ELR (cell line): ENCODE results near the gene KANSL1L.
"Not testable (repeated sequence)": the region's sequence is repeated elsewhere in the genome, so short reads cannot be mapped to it uniquely, and the experiment has no call there.

ENCODE experiments used
- DNase-seq: peaks from one replicate; pipeline ENCODE4 v3.0.0-alpha.2; 2015; ENCODE audit warnings: low read depth

The KANSL1L gene

DNA sequence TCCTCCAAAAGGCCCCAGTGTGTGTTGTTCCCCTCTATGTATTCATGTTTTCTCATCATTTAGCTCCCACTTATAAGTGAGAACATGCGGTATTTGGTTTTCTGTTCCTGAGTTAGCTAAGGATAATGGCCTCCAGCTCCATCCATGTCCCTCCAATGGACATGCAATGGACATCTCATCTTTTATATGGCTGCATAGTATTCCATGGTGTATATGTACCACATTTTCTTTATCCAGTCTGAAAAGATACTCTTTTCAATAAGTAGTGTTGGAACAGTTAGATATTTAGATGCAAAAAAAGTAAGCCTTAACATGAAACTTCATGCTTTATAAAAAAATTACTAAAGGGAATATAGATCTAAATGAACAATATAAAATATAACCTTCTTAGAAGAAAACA lies 5.9 kb upstream of the KANSL1L start:
- not testable (repeated sequence) for DNase-seq

DNA sequence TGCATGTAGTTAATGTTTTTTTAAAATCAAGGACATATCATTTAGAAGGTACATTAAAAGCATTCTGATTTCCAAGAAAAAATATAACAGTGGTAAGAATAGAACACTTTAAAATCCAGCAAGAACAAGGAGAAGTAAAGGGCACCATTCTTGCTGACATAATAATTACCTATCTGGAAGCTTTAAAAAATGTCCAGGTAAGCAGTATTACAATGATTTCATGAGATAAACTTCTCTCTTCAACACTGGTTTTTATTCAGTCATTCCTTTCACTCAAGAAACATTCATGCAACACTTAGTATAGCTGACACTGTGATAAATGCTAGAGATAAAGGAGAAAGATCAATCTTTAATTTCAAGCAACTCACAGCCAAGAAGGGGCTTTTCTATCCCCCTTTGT lies 2.9 kb upstream of the KANSL1L start:
- no peak for DNase-seq

DNA sequence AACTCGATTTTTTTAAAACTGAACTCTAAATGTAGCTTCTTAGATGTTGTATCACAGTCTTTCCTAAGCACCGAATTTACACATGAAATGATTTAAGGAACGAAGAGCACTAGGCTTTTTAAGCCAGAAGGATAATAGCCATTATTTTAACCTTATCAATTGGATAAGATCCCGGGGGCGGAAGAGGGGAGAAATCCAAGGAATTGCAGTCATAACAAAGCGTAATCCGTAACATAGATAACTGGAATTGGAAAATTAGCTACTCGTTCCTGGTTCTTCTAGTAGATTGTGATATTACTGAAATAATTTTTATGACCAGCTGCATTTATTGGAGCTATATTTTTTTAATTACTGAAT lies 988 bp upstream of the KANSL1L start:
- peak; percentile 24 for DNase-seq

DNA sequence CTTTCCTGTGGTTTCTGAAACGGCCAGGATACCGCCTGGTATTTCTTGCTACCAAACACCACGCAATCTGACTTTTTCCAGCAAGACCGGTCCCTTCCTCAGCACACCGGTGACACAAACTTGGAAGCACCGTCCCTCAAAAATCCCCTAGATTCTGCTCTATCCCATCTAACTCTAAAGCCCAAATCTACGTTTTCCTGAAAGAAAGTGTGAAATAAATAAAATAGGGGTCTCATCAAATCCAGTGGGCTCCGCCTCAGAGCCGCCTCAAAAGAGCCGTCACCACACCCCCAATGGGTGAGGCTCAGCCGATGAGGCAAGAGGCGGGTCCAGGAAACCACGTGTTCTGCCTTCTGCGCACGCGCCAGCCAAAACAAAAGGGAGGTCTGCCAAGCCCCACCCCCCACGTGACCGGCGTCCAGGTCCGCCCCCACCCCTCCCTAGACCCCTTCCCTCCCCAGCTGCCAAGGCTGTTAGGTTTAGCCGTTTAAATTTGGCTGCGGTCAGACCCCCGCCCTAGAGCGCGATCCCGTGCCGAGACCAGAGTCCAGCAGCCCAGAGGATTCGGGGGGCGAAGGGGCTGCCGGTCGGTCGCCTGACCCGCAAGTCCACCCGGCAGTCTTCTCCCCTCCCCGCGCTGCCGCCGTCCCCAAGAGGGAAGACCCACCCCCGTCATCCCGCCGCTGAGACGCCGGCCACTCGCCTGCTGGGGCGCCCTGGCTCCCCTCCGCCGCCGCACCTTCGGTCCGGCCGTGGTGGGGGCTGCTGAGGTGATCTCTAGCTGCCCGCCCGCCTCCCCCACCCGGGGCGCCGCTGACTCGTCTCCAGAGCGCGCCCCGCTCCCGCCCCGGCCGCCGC lies 534 bp downstream of the KANSL1L start:
- DNase-seq = peak; percentile 96

DNA sequence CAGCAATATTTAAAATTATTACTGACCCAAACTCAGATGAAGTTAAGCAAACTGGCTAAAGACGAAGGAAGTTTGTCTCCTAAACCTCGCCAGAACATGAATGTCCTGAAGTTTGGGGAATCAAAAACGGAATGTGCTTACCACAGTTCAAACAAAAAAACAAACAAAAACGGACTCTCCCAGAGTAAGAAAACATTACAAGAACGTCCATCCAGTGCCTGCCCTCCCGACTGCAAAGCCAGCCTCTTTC lies 1.1 kb downstream of the KANSL1L start:
- no peak for DNase-seq

DNA sequence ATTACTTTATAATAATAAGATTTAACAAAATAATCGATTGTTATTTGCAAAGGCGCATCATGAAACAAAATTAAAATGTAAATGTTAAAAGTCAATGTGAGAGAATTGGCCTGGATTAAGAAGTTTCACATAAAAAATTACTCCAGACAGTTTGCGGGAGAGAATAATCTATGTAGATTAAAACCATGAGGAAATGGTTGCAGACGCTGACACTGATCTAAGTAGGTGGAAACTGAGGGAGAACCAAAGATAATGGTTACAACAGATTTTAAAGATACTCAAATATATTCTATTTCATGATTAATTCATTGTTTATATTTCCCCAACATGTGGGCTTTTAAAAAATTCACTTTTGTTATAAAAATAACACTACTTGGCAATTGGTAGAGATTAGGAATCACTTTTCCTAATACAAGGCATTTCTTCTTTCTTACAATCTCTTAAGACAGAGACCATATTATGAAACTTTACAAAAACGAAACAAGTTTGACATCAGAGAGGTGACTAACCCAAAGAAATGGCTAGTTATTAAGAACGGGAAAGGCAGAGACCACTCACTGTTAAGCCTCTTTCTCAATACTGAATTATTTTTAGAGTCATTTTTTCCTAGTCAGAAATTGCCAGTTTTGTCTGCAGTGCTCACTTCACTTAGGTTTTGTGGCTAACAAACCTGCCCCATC lies 1.6 kb downstream of the KANSL1L start:
- peak; percentile 82 for DNase-seq

DNA sequence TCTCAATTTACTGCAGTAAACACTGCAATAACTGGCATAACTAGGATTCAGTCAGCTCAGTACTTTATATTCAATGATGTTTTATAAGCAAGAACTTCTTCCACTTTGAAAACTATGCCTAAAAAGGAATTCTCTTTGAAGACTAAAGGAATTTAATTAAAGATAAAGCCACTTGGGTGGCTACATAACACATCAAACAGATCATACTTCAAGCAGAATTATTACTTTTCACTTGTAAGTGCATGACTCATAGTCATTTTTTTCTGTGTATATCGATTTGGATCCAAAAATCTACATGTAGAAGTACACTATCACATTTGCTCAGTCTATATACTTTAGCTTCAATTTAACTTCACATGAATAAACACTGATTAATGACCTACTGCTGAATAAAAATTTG lies 4.0 kb downstream of the KANSL1L start:
- DNase-seq = peak; percentile 30

DNA sequence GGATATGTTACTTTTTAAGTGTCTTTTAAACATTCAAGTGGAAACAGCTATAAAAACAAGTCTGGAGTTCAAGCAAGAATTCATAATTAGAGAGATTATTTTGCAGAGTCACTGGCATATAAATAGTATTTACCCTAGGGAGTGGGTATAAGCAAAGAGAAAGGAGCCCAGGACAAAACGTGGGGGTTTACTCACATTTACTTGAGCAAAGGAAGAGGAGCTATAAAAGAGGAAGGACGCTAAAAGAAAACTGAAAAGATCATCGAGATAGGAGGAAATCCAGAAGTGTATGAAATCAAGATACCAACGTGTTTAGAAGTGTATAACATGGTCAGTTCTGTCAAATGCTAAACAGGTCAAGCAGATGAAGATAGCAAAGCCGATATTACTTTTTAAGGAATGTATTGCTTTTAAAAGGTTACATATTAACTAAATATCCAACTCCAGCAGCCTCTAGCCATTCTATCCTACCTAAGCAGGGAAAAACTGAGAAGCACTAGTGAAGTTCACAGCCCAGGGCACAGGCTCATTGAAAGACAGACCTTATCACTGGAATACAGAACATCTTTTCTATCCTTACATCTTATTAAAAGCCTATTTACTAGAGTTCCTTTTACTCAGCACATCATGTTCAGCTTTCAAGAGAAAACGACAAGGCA lies 8.6 kb downstream of the KANSL1L start:
- DNase-seq = no peak

DNA sequence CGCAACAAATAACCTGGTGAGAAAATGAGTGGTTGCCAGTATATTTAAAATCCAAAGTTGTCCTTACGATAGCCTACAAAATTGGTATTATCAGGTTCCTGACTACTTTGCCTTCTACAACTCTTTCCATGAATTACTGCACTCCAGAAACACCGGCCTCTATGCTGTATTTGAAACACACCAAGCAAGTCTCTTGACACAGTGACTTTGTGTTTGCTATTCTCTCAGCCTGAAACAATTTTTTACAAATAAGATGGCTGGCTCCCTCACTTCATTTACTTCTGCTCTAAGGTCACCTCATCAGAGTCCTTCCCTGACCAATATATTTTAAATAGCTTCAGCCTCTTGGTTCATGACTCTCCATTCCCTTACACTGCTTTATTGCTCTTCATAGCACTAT lies 12.2 kb downstream of the KANSL1L start:
- DNase-seq = no peak

DNA sequence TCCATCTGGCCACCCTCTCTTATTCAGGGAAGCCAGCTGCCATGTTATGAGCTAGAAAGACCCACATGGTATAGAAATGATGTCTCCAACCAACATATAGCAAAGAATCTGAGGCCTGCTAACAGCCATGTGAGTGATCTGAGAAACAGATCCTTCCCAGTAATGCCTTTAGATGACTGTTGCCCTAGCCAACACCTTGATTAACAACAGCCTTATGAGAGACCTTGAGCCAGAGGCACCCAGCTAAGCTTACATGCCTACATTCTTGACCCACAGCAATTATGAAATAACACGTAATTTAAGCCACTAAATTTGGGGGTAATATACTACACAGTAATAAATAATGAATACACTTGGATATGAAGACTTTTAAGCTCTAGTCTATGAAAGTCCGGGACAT lies 13.0 kb downstream of the KANSL1L start:
- DNase-seq = no peak

DNA sequence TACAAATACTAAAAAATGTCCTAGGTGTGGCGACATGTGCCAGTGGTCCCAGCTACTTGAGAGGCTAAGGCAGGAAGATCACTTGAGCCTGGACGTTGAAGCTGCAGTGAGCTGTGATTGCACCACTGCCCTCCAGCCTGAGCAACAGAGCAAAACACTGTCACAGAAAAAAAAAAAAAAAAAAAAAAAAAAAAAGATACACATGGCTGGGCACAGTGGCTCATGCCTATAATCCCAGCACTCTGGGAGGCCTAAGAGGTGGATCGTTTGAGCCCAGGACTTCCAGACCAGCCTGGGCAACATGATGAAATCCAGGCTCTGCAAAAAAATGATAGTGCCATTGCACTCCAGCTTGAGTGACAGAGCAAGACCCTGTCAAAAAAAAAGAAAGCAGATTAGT lies 13.7 kb downstream of the KANSL1L start:
- no peak for DNase-seq

DNA sequence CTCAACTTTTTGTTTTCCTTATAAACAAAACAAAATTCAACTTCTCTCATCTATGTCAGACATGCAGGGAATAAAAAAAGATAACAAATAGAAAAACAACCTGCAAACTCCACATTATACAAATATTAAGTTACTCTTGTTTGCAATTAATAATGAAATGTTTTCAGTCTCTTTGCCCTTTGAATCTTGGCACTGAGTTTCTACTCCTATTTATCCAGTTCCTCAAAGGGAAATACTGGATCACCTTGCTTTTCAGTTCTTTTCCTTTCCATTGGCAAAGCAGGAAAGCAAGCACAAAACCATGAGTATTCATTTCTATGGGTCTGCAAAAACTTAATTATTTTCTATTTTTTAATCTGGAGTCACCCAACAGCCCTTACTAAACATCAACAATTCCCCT lies 23.6 kb downstream of the KANSL1L start:
- no peak for DNase-seq

DNA sequence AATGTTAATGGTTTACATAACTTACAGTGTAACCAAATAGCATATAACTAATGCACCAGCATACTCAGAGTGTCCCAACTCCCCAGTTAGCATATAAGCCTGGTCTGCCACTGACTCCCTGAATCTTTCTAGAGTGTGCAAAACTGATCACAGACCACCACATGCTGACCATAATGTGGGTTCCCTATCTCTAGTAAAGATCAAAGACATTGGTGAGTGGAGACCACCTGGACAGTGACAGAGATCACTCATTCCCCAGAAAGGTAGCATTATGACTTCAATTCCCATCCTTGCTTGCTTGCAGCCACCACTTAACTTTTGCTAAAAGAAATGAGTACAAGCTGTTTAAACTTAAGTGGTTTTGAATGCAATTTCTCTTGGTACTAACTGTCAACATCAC lies 39.0 kb downstream of the KANSL1L start:
- DNase-seq = no peak

DNA sequence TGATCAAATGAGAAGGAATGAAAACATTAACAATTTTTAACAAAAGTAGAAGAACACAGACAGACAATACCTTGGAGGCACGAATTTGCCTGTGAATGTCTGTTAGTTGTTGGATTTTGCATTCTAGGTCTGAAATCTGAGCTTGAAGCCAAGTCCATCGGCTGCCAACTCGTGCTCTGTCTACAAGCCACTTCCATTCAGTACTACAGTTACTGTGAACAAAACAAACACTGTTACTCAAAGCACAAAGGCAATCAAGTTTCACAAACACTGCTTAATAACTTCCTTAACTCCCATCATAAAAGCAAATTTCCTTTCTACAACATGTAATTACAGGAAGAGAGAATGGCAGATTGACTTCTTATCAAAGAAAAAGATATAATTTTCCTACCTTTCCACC lies 42.2 kb downstream of the KANSL1L start:
- no peak for DNase-seq

DNA sequence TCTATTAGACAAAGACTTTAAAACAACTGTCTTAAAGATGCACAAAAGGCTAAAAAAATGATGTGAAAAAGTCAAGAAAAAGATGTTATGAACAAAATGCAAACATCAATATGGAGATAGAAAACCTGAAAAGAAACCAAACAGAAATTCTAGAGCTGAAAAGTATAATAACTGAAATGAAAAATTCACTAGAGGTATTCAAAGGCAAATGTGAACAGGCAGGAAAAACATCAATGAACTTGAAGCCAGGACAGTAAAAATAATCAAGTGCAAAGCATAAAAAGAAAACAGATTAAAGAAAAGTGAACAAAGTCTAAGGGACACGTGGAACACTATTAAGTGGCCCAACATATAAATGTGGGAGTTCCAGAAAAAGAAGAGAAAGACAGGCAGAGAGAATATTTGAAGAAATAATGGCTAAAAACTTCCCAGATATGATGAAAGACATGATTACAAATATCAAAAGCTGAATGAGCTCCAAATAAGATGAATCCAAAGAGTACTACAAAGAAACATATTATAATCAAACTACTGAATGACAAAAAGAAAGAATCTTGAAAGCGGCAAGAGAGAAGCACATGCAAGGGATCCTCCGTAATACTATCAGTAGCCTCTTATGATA lies 57.5 kb downstream of the KANSL1L start:
- DNase-seq = no peak

DNA sequence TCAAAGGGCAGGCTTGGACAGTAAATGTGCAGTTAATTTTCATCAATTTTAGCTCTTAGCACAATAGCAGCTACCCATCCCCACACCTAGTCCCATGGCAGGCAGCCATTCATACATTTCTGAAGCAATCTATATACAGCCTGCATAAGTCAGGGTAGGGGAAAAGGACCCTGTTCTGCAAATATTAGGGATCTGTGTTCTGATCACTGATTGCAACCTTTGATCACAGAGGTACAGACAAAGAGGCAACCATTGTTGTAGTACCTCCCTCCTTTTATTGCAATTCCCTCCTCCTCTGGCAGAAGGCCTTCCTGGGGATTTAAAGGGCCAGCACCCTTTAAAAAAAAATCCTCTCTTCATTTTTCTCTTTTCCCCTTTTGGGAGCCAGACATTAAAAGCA lies 58.3 kb downstream of the KANSL1L start:
- DNase-seq = no peak

DNA sequence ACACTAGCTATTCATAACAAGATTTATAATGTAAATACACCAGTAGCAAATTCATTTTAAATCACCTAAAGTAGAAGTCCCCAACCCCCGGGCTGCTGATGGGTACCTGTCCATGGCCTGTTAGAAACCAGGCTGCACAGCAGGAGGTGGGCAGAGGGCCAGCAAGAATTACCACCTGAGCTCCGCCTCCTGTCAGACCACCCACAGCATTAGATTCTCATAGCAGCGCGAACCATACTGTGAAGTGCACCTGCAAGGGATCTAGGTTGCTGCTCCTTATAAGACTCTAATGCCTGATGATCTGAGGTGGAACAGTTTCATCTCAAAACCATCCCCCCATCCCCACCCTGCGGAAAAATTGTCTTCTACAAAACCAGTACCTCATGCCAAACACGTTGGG lies 71.3 kb downstream of the KANSL1L start:
- DNase-seq = no peak

DNA sequence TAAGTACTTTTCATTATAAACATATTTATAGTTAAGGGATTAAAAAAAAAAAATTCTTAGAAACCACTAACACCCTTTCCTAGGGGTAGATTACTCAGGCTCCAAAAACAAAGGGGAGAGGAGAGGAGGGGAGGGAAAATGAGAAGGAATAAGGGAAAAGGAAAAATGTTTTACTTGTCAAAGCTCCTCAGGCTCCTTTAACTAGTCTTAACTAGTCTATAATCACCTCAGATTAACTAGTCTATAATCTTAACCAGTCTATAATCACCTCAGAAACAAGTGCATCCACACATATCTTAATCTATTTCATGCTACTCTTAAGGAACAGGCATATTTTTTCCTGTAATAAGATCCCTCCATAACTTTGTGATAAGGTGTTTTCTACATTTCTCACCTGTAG lies 76.4 kb downstream of the KANSL1L start:
- DNase-seq = no peak

DNA sequence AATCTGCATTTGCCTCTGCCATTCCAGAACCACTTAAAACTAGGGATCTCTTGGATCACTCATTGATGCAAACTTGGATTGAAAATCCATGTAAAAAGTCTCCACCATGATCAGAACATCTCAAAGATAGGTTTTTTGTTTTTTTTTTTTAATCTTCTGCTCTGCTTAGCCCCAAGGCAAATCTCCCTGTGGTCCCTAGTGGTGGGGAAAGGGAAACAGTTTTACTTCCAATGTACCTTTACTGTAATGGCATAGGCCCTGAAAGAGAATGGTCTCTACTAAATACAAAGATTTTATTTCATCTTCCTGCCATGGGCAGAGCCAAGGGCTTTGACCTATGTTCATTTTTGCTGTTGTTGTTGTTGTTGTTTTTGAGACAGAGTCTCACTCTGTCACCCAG lies 78.4 kb downstream of the KANSL1L start:
- no peak for DNase-seq

DNA sequence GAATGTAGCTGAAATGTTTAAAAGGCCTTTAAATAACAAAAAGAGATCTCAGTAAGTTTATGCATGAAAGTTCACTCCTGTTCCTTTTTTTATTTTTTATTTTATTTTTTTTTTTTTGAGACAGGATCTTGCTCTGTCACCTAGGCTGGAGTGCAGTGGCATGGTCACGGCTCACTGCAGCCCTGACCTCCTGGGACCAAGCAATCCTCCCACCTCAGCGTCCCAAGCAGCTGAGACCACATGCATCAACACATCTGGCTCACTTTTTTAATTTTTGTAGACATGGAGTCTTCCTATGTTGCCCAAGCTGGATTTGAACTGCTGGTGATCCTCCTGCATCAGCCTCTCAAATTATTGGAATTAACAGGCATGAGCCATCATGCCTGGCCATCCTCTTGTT lies 84.3 kb downstream of the KANSL1L start:
- no peak for DNase-seq

DNA sequence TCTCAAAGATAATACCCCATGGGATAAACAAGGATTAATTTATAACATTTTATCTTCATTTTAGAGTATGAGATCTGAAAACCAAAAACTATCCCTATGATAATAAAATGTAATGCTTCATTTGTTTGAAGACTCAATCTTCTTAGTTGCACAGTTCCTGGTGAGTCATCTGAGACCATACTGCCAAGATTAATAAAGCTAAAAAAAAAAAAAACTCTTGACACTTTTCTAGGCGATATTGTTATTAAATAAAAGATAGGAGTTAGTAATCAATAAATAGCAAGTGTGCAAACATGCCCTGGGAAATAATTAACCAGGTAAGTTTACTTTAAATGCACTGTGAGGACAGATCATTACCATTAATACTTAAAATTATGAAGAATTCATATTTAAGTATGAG lies 84.9 kb downstream of the KANSL1L start:
- DNase-seq = peak; percentile 12

DNA sequence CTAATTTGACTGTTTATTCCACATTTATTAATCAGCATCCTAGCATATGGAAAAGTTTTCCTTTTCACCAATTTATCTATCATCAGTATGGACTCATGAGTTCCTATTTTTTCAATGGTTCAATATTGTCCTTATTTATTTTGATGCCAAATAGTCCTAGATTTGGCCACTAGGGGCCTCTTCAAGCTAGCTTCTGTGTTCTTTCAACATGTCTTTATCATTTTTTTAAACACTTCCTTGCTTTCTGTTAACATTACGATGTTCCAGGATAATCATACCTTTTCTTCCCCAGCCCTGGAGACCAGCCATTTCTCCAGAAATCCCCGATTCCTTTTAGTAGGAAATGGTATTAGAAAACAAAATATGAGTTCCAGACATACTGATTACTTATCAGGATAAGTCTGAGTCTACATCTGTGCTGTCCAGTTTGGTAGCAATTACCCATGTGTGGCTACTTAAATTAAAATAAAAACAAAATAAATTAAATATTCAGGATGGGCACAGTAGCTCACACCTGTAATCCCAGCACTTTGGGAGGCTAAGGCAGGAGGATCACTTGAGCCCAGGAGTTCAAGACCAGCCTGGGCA lies 98.2 kb downstream of the KANSL1L start:
- DNase-seq = peak; percentile 66

DNA sequence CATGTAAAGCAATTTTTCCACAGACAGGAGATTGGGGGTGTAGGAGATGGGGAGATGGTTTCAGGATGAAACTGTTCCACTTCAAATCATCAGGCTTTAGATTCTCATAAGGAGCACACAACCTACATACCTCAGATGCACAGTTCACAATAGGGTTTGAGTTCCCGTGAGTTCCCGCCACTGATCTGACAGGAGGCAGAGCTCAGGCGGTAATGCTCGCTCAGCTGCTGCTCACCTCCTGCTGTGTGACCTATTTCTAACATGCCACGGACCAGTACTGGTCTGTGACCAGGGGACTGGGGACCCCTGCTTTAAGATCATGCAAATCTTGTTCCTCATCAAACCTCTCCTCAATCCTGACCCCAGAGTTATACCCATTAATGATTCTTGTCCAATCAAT lies 98.7 kb downstream of the KANSL1L start:
- DNase-seq = no peak
